GM21737 (cell line): Measurements from ENCODE around the gene OPA3.

ENCODE experiments used
- ATAC-seq: cut with Tn5 transposase; IDR thresholded peaks from one replicate; pipeline ENCODE4 v1.9.1; 2021; ENCODE audit warnings: mild to moderate bottlenecking, moderate library complexity; ENCODE audit not compliant: unreplicated experiment

Gene OPA3

DNA sequence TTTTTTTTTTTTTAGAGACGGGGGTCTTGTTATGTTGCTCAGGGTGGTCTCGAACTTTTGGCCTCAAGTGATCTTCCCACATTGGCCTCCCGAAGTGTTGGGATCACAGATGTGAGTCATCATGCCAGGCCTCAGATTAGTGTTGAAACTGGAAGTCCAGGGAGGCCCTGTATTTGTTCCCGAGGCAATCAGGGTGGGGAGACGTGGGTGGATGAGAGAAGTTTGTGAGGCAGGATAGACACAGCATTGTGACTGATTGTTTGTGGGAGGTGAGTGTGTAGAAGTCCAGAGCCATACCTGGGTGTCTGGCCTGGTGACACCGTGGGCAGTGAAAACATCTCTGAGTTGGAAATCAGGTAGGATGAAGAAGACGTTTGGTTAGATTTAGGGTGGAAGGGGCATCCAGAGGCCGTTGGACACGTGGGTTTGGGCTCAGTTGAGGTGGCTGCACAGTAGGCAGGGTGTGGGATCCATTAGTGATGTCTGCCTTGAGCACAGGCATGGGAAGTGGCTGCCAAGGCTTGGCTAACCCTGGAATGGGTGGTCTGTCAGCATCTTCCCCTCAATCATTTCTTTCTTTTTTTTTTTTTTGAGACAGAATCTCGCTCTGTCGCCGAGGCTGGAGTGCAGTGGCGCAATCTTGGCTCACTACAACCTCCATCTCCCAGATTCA lies 100.2 kb downstream of the OPA3 start:
- ATAC-seq: no peak

DNA sequence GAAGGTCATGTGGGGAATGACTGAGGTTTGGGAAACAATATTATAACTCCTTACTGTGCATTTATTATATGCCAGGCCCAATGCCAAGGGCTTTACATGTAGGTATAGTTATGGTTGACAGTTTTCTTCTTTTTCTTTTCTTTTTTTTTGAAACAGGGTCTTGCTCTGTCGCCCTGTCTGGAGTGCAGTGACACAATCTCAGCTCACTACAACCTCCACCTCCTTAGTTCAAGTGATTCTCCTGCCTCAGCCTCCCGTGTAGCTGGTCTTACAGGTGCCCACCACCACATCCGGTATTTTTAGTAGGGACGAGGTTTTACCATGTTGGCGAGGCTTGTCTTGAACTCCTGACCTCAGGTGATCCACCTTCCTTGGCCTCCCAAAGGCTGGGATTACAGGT lies 101.6 kb downstream of the OPA3 start:
- ATAC-seq: no peak

DNA sequence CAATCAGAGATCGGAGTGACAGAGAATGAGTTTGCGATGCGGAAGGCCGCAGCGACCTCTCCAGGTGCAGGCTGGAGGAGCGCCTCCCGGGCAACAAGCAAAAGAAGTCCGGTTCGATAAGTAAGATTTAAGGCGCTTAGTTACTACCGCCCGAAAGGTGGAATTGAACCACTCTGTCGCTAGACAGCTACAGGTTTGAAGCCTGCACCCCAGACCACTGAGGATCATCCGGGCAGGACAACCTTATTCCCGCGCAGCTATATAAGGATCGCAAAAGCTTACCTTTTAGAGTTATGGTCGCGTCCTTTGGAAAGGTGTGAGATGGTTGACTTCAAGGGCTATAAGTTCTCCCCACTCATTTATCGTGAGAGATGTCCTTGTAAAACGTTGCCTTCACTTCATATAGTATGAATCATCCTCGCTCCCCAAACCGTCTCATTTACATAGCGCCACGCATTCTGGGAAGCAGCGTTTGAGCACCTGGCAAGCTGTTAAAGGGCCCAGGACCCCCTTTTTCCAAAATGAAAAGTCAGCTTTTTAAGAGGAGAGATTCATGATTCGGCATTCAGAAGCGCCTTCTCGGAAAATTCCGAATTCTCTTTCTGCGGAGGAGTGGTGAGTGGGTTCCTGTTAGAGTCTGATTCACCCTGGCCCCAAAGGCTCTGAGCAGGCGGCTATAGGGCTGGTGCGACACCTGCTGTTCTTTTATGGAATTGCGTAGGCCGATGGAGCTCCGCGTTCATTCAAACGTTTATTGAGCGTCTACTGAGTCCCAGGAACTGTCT lies 106.0 kb downstream of the OPA3 start:
- peak; percentile 57 for ATAC-seq

DNA sequence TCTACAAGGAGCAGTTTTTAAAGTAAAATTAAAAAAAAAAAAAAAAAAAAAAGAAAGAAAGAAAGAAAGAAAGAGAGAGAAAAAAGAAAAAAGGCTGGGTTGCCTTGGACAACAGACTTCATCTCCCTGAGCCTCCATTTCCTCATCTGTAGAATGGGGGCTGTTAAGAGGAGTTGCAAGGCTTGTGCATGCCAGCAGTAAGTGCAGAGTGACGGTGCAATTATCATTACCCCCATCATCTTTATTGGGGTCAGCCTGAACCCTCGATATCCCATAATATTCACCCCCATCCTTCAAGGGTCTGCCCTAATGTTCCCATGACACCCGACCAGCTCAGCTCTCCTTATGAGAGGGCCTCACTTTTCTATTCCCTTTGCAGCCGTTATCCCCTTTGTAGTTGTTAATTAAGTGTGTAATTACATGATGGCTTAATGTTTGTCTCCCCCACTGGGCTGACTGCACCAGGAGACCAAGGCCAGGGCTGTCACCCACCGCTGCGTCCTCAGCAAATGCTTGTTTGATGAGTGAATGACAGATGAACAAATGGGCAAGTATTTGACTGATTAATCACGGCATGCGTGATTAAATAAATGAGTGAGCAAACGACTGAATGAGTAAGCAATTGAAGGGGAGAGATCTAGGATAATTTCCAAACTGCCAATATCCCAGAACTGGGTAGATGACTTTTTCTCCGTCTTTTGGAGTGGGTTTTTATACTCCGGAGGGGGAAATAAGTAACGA lies 106.7 kb downstream of the OPA3 start:
- peak; percentile 1 for ATAC-seq
